ENCODE results near the gene KIF21A.
"Not testable (repeated sequence)": the region's sequence is repeated elsewhere in the genome, so short reads cannot be mapped to it uniquely, and the experiment has no call there.

- TF ChIP-seq, protein P1, sequence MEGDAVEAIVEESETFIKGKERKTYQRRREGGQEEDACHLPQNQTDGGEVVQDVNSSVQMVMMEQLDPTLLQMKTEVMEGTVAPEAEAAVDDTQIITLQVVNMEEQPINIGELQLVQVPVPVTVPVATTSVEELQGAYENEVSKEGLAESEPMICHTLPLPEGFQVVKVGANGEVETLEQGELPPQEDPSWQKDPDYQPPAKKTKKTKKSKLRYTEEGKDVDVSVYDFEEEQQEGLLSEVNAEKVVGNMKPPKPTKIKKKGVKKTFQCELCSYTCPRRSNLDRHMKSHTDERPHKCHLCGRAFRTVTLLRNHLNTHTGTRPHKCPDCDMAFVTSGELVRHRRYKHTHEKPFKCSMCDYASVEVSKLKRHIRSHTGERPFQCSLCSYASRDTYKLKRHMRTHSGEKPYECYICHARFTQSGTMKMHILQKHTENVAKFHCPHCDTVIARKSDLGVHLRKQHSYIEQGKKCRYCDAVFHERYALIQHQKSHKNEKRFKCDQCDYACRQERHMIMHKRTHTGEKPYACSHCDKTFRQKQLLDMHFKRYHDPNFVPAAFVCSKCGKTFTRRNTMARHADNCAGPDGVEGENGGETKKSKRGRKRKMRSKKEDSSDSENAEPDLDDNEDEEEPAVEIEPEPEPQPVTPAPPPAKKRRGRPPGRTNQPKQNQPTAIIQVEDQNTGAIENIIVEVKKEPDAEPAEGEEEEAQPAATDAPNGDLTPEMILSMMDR (IDR thresholded peaks at IDR 0.05; ENCODE audit: low read depth, low read length), result not testable (repeated sequence)
- TF ChIP-seq EZH2phosphoT487 (IDR thresholded peaks at IDR 0.05; ENCODE audit: low read depth), result not testable (repeated sequence)
These were observed 32.2 kb upstream of the KIF21A start for GRCh38 chr12:39475136-39475535.
